CD1c-positive myeloid dendritic cell (primary cell): ENCODE measurements around the gene DNAH6.
"Not testable (repeated sequence)": the region's sequence is repeated elsewhere in the genome, so short reads cannot be mapped to it uniquely, and the experiment has no call there.

Experiments used
- DNase-seq: peaks from one replicate; pipeline ENCODE4 v3.0.0-alpha.2; 2016; ENCODE audit errors: extremely low spot score

Gene DNAH6

GRCh38 chr2:84755096-84755495 is 238.8 kb downstream of the DNAH6 start:
- no peak for DNase-seq

GRCh38 chr2:84757648-84758047 is 241.3 kb downstream of the DNAH6 start:
- DNase-seq, result no peak

GRCh38 chr2:84766791-84767190 is 250.5 kb downstream of the DNAH6 start:
- DNase-seq, result no peak

- no peak for DNase-seq
Observed at GRCh38 chr2:84768840-84769239, 252.5 kb downstream of the DNAH6 start.

- DNase-seq, result no peak
Observed at GRCh38 chr2:84770280-84770679, 254.0 kb downstream of the DNAH6 start.

- no peak for DNase-seq
Observed at GRCh38 chr2:84771251-84771650, 255.0 kb downstream of the DNAH6 start.

- not testable (repeated sequence) for DNase-seq
Observed at GRCh38 chr2:84773562-84773961, 257.3 kb downstream of the DNAH6 start.

GRCh38 chr2:84776011-84776410 is 259.7 kb downstream of the DNAH6 start:
- no peak for DNase-seq

- peak; percentile 12 for DNase-seq
Observed at GRCh38 chr2:84778911-84779690, 262.8 kb downstream of the DNAH6 start.

- no peak for DNase-seq
Observed at GRCh38 chr2:84779781-84780180, 263.5 kb downstream of the DNAH6 start.

GRCh38 chr2:84781942-84782716 is 265.8 kb downstream of the DNAH6 start:
- peak; percentile 37 for DNase-seq

GRCh38 chr2:84782717-84783442 is 266.6 kb downstream of the DNAH6 start:
- DNase-seq, result peak; percentile 12

GRCh38 chr2:84785950-84786349 is 269.7 kb downstream of the DNAH6 start:
- DNase-seq, result no peak

GRCh38 chr2:84786601-84787000 is 270.3 kb downstream of the DNAH6 start:
- DNase-seq, result no peak

GRCh38 chr2:84788027-84788426 is 271.7 kb downstream of the DNAH6 start:
- DNase-seq, result no peak

- no peak for DNase-seq
Observed at GRCh38 chr2:84788498-84788897, 272.2 kb downstream of the DNAH6 start.

GRCh38 chr2:84792856-84793522 is 276.7 kb downstream of the DNAH6 start:
- no peak for DNase-seq

- no peak for DNase-seq
Observed at GRCh38 chr2:84793641-84794040, 277.3 kb downstream of the DNAH6 start.

GRCh38 chr2:84796798-84797197 is 280.5 kb downstream of the DNAH6 start:
- DNase-seq, result no peak

GRCh38 chr2:84797271-84797670 is 281.0 kb downstream of the DNAH6 start:
- DNase-seq, result no peak

GRCh38 chr2:84799772-84800171 is 283.5 kb downstream of the DNAH6 start:
- no peak for DNase-seq
